Inferior parietal cortex (tissue), 1 donor: Measurements from ENCODE around the gene CDKN3.
"Not testable (repeated sequence)": the region's sequence is repeated elsewhere in the genome, so short reads cannot be mapped to it uniquely, and the experiment has no call there.

Experiments used
- DNase-seq: peaks from one replicate; pipeline ENCODE4 v3.0.0-alpha.2; 2016; ENCODE audit errors: extremely low spot score

The CDKN3 gene

GRCh38 chr14:54370323-54371198 lies 26.2 kb upstream of the CDKN3 start:
- no peak for DNase-seq

DNA sequence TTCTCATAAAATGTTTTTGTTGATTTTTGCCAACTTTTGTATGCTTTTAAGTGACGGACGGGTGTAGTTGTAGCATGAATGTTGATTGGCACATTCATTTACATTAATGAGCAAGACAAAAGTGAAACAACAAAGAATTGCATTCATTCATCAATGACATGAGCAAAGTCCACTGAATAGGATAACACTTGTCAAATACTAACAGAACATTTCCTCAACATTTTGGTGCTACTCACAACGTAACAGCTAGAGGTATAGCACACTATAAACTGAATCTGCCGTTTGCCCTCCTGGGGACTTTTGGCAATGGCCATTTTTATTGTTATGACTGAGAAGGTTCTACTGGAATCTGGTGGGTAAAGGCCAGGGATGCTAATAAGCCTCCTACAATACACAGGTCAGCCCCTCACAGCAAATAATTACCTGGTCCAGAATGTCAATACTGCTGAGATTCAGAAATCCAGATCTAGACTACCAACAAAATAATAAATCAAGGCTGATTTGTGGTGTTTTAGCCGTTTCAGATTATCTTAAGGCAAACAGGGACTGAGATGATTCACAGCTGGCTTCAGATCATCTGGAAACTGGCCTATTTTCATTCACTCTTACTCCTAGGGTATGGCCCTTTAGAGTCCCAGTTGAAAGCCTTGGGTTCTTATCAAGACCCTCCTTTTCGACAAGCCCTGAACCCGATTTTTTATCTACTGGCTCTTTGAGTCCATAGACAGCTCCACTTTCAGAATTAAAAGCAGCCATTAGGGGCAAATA lies 22.5 kb upstream of the CDKN3 start:
- no peak for DNase-seq

DNA sequence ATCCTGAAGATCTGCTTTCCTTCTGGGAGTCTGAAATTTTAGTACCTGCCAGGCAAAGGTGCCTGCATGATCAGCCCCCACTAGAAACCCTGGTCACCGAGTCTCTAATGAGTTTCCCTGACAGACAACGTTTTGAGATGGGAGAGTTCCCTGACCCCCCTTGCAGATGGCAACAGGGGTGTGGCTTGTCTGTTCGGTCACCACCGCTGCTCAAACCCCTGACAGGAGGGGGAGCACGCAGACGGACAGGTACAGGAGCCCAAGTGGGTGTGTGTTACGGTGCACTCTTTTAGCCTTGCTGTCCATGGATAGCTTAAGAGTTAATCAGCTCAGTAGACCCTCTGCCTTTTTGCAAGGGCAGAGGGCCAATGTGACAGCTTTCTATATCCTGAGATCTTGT lies 19.3 kb upstream of the CDKN3 start:
- no peak for DNase-seq

GRCh38 chr14:54378893-54379292 lies 17.9 kb upstream of the CDKN3 start:
- DNase-seq, result not testable (repeated sequence)

- DNase-seq, result not testable (repeated sequence)
Measured at GRCh38 chr14:54380558-54380957, 16.2 kb upstream of the CDKN3 start.

DNA sequence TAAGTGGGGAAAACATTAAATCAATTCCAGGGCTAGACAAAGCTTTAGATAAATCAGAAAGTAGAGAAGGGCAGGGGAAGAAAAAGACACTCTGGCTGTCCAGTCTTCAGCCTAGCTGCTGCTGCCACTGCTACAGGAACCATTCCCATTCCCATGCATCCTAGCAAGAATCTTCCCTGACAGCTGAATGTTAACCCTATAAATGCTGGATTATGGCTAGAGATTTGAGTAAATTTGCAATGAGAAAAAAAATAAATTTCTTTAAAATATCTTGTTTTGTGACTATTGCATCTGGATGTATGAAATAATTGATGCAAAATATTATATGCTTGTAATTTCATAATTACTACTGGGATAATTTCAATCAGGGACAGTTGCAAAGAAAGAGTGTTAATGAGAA lies 15.0 kb upstream of the CDKN3 start:
- DNase-seq, result no peak

GRCh38 chr14:54383835-54384234 lies 13.0 kb upstream of the CDKN3 start:
- DNase-seq, result no peak

- DNase-seq, result no peak
Measured at GRCh38 chr14:54385556-54385955, 11.3 kb upstream of the CDKN3 start.

DNA sequence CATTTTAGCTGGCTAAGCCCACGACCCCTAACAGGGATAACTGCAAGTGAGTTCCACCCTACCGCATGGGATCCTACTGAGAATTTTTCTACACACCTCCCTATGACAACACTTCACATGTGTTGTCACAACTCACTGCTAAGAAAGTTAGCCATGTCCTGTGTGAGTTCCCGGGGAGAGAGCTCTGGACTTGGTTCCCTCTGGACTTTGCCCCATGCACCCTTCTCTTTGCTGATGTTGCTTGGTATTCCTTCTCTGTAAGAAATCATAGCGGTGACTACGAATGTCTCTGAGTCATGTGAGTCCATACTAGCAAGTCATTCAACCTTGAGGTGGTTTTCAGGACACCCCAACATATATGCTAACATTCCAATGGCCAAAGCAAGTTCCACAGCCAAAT lies 9.5 kb upstream of the CDKN3 start:
- no peak for DNase-seq

- no peak for DNase-seq
Measured at GRCh38 chr14:54392131-54392859, 4.5 kb upstream of the CDKN3 start.

GRCh38 chr14:54392986-54393884 lies 3.6 kb upstream of the CDKN3 start:
- not testable (repeated sequence) for DNase-seq

DNA sequence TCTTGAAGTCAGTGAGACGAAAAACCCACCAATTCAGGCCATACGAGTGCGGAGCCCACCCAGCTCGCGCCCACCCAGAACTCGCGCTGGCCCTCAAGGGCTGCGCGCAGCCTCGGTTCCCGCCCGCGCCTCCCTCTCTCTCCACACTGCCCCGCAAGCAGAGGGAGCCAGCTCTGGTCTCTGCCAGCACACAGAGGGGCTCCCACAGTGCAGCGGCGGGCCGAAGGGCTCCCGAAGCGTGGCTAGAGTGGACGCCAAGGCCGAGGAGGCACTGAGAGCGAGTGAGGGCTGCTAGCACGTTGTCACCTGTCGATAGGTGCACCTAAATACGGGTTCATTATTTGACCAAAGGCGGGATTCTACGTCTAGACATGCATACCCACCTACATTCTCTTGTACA lies 2.2 kb upstream of the CDKN3 start:
- DNase-seq, result no peak

- DNase-seq, result no peak
Measured at GRCh38 chr14:54395284-54395683, 1.5 kb upstream of the CDKN3 start.

- no peak for DNase-seq
Measured at GRCh38 chr14:54395716-54396115, 1.1 kb upstream of the CDKN3 start.

- DNase-seq, result no peak
Measured at GRCh38 chr14:54396183-54396492, 669 bp upstream of the CDKN3 start.

DNA sequence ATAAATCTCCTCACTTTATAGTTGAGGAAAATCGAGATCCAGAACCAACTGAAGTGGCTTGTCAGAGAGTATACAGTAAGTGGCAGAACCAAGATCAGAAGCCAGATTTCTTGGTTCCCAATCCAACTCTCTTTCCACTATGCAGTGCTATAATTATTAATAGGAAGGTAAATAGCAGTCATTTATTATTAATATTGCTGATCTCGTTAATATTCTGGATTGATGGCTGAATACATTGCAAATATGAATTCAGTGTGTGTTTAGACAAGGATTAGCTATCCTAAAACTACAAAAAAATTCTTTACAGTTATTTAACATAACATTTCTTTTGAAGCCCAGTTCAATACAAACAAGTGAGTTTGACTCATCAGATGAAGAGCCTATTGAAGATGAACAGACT lies 2.8 kb downstream of the CDKN3 start:
- DNase-seq, result no peak

- DNase-seq, result not testable (repeated sequence)
Measured at GRCh38 chr14:54403401-54404005, 6.7 kb downstream of the CDKN3 start.

GRCh38 chr14:54410215-54410614 lies 13.4 kb downstream of the CDKN3 start:
- no peak for DNase-seq

- no peak for DNase-seq
Measured at GRCh38 chr14:54411371-54411770, 14.6 kb downstream of the CDKN3 start.

DNA sequence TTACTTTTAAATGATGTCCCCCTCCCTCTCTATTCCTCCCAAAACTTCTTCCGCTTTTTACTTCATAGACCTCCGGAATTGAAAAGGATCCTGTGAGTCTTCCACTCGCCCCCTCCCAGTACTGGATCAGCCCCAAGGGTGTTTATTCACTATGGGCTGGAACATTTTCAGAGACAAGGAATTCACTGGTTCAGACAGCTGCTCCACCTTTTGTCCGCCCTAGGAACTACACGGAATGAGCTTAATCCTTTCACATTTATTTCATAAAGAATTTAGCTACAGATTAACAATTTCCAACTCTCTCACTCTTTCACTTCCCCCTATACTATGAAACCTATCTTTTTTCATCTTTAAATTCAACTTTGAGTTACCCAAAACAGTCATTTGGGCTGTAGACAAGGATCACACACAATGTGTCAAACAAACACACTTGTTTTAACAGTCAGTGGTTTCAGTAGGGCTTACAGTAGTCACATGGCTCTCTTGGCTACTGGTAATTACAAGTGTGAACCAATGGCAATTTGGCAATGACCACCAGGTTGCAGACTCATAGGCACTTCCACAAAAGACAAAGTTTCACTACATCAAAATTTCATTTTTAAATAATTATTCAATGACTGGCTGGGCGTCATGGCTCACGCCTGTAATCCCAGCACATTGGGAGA lies 23.8 kb downstream of the CDKN3 start:
- DNase-seq, result no peak

DNA sequence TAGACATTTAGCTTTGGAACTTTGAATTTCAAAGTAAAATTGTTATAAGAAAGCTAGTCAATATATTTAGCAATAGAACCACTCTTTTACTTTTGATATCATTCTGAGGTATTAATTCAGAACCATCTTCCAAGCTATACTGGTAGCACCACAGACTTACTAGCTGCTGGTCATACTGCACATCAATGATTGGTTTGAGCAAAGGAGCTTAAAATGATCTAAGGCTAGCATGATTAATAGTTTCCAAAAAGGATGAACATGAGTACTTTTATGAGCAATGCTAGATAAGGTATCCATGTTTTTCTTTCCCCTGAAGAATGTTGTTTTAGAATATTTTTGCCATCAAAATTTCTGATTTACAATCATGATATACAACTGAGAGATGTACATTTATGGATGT lies 27.2 kb downstream of the CDKN3 start:
- no peak for DNase-seq
